NOMO-1 (cell line): ENCODE data around the gene RABIF.
"Not testable (repeated sequence)": the region's sequence is repeated elsewhere in the genome, so short reads cannot be mapped to it uniquely, and the experiment has no call there.

Experiments
- DNase-seq, 2 experiments: peaks; one replicate each; lab custom pipeline; 2025; ENCODE audit not compliant: unreplicated experiment in 2 of 2; lab: John Stamatoyannopoulos, UW

The RABIF gene

DNA sequence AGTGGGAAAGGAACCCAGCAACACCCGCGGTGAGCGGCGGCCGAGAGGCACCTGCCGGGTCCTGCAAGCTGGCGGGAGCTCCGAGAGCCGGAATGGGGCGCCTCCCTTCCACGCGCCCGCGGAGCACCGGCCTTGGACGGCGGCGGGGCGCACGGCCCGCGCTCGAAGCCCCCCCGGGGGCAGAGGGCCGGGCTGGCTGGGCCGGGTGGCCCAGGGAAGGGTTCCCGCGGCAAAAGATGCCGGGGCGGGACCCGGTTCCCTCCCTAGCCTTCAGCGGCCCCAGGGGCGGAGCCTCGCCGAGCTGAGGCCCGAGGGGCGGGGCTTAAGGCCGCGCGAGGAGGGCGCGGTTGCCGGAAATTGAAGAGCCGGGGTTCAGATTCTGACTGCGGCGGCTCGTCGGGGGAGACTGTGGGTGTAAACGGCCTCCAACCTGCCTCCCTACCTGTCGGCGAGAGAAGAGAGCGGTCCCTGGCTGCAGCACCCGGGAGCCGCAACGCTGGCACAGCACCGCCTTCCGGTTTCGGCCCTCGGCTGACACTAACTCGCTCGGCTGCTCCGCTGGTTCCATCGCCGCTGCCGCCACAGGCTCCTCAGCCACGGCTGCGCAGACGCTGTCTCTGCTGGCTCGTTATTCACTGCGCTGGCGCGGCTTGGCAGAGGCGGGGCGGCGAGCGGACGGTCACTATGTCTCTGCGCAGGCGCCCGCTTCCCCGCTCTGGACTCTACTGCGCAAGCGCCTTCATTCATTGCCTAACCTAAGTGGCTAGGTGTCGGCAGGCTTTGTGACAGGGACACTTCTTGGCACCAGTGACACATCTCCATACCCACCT is at the start of gene RABIF:
RABIF (minus strand) TSS at position 619 of the 830 bp plus-strand sequence; CDS start at position 568, 51 bp downstream.
- peak; percentile 94 to 96 for DNase-seq

DNA sequence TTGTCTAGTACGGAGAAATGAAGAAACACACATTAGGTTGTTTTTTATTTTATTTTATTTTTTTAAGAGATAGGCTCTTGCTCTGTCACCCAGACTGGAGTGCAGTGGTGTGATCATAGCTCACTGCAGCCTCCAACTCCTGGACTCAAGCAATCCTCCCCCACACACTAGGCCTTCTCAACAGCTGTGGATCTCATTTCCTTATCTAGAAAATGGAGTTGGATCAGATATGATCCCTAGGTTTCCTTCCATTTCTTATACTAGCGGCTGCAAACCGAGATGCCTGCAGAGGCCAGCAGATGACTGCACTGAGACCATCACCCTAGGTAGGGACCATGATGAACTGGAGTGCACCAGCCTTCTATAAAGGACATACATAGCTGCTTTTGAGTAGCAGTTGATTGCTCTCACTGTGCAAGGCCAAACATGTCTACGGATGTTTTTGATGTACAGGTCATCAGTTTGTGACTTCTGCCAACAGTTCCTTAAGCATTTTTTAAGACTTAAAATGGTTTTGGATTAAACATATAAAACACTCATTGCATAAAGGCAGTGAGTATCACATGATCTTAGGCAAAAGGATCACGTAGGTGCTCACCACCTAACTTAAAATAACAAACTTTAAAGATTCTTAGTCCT is 49.5 kb upstream of the RABIF start:
- DNase-seq: no peak

DNA sequence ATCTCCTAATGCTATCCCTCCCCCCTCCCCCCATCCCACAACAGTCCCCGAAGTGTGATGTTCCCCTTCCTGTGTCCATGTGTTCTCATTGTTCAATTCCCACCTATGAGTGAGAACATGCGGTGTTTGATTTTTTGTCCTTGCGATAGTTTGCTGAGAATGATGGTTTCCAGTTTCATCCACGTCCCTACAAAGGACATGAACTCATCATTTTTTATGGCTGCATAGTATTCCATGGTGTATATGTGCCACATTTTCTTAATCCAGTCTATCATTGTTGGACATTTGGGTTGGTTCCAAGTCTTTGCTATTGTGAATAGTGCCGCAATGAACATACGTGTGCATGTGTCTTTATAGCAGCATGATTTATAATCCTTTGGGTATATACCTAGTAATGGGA is 47.5 kb upstream of the RABIF start:
- not testable (repeated sequence) for DNase-seq

DNA sequence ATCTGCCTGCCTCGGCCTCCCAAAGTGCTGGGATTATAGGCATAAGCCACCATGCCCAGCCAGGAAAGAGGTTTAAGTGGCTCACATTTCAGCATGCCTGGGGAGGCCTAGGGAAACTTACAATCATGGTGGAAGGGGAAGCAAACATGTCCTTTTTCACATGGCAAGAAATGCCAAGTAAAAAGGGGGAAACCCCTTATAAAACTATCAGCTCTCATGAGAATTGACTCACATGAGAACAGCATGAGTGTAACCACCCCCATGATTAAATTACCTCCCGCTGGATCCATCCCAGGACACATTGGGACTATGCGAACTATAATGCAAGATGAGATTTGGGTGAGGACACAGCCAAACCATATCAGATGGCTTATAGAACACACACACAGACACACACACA is 46.9 kb upstream of the RABIF start:
- no peak for DNase-seq

DNA sequence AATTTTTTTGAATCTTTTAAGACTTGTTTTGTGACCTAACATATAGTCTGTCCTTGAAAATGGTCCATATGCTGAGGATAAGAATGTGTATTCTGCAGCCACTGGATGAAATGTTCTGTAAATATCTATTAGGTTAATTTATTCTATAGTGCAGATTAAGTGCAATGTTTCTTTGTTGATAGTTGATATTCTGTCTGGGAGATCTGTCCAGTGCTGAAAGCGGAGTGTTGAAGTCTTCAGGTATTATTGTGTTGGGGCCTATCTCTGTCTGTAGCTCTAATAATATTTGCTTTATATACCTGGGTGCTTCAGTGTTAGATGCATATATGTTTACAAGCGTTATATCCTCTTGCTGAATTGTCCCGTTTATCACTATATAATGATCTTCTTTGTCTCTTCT is 45.8 kb upstream of the RABIF start:
- no peak for DNase-seq

DNA sequence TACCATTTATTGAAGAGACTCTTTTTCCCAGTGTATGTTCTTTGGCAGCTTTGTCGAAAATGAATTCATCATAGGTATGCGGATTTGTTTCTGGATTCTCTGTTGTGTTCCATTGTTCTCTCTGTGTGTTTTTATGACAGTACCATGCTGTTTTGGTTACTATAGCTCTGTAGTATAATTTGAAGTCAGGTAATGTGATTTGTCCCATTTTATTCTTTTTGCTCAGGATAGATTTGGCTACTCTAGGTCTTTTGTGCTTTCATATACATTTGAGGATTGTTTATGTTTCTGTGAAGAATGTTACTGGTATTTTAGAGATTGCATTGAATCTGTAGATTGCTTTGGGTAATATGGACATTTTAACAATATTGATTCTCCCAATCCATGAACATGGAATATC is 43.5 kb upstream of the RABIF start:
- no peak for DNase-seq

DNA sequence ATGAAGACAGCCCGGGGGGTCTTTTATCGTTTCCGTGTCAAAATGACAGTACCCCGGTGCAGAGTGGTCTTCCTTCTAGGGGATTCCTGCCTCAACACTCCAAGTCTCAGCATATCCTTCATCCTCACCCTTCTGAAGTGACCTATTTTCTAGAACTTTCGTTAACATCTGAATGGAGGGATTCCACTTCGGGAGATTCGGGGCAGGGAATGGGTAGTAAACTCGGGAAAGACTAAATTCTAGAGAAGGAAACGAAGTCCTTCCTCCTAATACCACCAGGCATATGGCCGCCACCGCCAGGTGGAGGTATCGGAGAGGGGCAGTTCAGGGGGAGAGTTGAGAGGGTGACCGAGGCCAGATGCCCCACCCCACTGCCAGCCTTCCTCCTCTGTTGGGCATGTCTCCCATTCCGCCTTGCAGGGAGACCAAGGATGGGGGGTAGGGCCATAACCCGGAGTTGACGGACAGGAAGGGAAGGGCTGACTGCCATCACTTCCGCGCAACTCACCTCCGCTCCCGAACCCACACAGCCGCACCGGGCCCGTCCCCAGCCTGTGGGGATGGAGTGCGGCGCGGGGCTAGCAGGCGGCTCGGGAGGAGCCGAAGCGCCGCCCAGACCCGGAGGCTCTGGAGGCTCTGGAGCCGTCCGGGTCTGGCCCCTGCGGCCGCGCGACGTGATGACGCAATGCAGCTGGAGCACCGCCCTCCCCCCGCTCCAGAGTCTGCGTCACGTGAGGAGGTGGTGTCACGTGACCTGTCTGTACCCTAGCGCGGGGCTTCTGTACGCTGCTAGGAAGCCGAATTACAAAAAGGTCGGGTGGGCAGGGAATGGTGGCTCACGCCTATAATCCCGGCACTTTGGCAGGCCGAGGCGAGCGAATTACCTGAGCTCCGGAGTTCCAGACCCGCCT is 37.9 kb upstream of the RABIF start, which contains the start of gene KLHL12:
KLHL12 (minus strand) TSS at position 654 of the 911 bp plus-strand sequence. CDS start 2,072 bp downstream, outside the sequence.
- DNase-seq: peak; percentile 90 to 94

DNA sequence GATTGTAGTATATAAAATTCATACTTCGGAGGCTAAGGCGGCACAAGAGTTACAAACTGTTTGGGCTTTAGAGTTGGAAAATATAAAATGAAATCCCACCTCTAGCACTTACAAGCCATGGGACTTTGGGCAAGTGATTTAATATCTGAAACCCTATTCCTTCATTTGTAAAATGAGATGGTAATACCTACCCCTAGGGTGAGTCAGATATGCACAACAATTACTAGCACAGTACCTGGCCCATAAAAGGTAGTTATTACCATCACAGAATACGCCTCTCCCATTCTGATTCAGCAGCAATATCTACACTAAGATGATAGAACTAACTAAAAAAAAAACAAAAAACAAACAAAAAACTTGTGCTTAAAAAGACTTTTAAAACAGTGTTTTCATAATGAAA is 34.6 kb upstream of the RABIF start:
- DNase-seq: no peak

DNA sequence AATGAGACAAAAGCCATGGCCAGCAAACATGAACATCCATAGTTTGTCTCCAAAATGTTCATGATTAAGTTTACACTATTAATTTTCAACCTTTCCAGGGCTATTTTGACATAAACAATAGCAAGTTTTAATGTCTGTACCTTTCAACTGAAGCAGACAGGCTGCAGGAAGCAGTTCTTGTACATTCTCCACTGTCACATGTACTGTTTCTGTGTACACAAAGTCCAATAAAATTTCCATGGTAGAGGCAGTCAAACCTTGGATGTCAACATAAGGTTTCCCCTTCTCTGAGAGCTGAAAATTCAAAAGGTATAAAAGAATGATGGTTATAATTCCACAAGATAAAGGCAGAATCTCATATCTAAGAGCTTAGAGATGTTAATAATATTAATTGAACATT is 30.7 kb upstream of the RABIF start:
- DNase-seq: no peak

DNA sequence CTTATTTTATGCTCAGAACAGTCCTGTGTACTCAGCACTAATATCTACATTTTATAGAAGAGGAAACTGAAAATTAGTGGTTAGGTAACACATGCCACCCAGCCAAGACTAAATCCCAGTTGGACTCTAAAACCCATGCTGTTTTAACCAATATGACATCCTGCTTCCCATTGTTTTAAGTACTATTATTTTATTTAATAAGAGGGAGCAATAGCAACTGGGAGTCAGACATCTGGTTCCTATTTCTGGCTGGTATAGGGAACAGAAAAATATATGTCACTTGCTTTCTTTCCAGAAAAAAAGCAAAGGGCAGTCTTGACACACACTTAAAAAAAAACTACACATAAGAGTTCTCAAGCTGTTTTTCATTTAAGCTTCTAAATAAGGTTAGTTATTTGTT is 26.2 kb upstream of the RABIF start:
- DNase-seq: no peak

DNA sequence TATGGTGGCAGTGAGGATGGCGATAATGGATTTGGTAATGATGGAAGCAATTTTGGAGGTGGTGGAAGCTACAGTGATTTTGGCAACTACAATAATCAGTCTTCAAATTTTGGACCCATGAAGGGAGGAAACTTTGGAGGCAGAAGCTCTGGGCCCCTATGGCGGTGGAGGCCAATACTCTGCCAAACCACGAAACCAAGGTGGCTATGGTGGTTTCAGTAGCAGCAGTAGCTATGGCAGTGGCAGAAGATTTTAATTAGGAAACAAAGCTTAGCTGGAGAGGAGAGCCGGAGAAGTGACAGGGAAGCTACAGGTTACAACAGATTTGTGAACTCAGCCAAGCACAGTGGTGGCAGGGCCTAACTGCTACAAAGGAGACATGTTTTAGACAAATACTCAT is 23.5 kb upstream of the RABIF start:
- not testable (repeated sequence) for DNase-seq

DNA sequence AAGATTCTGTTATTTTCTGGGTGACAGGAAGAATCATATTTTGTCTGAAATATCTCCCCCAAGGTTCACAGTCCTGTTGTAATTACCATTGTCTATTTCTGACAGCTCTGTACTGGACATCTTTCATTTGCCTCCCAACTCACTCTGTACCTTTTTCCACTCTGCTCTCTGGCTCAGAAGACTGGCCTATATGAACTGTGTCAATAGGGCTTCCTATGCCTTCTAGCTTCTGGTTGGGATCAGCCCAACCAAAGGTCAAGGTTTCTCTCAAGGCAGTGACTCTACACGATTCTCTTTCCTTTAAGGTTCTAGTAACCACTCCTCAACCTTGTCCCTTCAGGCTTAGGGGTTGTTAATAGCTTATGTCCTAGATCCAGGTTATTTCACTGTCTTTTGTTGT is 20.5 kb upstream of the RABIF start:
- DNase-seq: no peak

DNA sequence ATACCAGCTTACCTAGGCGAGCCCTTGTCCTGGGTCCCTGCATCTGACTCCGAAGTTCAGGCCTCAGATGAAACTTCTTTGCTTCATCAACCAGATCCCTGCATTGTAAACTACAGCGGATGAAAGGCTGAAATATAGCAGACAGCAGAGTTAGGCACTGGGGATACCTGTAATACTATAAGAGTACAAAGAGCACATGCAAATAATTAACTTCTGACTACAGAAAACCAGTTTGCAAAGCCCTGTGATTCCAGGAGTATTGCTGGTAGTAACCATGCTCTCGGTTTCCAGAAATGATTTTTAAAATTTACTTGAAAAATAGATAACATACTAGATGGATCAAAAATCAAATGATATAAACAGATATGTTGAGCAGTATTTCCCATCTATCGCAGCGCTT is 20.0 kb upstream of the RABIF start:
- DNase-seq: no peak

DNA sequence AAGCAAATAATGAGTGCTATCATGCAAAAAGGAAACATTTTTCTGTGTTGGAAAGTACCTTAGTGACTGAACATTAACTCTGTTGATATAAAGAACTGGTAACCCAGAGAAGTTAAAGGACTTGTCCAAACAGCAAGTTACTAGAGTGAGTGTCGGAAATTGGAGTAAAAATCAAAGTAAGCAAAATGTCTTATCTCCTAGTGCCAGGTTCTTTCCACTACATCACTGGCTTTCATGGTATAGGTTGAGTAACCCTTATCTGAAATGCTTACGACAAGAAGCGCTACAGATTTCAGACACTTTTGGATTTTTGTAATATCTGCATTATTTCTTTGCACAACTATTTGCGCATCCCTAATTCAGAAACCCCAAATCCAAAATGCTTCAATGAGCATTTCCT is 16.4 kb upstream of the RABIF start:
- no peak for DNase-seq

DNA sequence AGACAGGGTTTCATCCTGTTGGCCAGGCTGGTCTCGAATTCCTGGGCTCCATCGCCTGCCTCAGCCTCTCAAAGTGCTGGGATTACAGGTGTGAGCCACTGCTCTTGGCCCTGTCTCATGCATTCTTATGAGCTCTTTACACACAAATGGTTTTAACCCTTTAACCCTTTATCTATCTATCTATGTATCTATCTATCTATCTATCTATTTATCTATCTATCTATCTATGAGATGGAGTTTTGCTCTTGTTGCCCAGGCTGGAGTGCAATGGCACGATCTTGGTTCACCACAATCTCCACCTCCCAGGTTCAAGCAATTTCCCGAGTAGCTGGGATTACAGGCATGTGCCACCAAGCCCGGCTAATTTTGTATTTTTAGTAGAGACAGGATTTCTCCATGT is 14.9 kb upstream of the RABIF start:
- DNase-seq: not testable (repeated sequence)

DNA sequence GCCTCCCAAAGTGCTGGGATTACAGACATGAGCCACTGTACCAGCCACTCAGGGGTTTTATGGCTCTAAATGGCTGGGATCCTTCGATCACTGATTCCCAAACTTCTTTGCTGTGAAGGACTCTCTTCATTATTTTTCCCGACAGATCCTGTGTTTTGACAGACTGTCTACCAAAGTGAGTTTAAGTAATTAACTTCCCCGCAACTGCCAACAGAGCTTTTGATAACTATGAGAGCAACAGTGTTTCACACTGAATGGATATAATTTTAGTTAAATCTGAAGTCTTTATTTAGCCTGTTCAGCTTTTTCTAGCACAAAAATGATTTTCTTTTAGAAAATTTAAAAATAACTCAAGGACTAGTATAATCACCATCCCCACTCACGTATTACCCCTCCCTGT is 12.6 kb upstream of the RABIF start:
- no peak for DNase-seq

DNA sequence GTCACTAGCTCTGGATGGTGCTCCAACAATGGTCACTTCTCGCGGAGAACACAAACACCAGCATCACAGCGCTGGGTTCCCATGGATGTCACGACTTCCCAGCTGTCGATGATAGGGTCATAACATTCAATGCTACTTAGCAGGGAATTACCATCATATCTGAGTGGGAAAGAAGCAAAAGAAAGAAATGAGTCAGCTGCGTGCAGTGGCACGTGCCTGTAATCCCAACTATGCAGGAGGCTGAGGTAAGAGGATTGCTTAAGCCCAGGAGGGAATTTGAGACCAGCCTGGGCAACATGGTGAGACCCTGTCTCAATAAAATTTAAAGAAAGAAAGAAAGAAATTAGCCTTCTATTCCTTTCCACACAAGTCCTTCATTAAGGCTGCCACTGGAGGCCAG is 3.6 kb upstream of the RABIF start:
- DNase-seq: no peak

DNA sequence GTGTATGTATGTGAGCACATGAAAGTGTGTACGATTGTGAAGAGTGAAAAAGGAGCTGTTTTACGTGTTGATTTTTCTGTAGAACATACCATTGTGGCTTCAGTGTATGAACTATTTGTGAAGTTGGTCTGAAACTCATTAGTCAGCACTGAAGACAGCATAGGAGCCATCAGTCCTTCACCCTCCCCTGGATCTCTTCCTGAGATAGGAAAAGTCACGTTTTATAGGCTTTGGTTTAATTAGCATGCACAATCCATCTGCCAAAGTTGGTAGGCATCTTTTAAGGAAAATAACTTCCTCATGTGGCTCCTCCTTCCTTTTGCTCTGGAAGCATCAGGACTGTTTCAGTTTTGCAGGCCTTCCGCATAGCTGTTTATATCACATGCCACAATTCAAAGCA is 1.4 kb upstream of the RABIF start:
- no peak for DNase-seq

DNA sequence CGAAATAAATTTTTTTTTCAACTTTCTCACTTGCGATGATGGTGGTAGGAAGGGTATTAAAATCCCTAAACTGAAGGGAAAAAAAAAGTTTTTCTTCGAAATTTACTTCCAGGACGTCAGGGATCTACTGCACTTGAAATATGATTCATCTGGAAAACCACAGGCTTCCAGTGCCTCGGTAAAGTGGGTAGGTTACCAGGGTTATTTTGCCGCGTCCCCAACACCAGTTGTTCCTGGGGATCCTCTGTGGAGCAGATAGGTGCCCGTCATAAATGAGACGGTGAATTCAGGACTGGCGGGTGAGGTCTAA is 773 bp downstream of the RABIF start:
- DNase-seq: no peak

DNA sequence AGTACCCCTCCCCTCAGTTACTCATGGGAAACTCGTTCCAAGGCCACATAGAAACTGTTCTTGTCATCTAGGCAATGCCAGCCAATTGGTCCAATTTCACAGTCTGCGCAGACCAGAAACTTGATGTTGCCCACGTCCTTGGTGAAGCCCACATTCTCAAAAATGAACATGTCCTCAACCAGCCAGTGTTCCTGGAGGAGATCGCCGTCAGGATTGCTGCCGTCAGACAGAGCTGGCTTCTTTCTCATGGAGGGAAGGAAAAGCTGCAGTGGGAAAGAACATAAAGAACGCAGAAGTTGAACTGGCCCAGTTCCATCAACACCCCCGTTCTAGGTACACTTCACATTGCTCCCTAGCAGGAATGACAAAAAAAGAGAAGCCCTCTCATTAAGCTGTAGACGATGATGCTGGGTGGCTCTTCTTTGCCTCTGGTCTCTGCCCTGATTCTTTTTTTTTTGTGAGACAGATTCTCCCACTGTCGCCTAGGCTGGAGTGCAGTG is 7.9 kb downstream of the RABIF start:
- DNase-seq: no peak

DNA sequence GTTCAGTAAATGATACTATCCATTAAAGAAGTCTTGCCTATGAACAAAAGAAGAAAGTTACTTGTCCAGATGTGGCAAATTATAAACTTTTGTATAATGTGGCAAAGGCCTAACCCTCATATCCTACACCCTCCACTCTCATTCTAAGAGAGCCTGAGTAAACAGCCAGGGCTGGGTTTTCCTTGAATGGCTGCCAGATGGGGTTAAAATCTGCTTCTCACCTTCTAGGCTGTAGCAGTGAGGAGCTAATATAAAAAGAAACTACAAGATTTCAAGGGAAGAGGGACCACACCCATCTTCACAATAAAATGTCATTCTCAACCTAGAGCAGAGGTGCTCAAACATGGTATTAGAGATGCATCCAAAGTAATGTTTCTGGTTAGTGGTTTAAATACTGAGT is 8.9 kb downstream of the RABIF start:
- DNase-seq: no peak
